SK-N-SH (cell line): ENCODE data around the gene CHMP1A.

Experiments used
- MEF2A ChIP-seq: IDR thresholded peaks from 2 replicates; pipeline ENCODE4 v1.4.0; 2012; ENCODE audit warnings: low read depth, borderline replicate concordance
- TF ChIP-seq, protein P1 (sequence below): fragments of 200-600 bp; sonication (generic); IDR thresholded peaks from 2 replicates; pipeline ENCODE4 v1.6.1; 2017; ENCODE audit warnings: antibody characterized with exemption, mild to moderate bottlenecking, moderate library complexity

DNA sequence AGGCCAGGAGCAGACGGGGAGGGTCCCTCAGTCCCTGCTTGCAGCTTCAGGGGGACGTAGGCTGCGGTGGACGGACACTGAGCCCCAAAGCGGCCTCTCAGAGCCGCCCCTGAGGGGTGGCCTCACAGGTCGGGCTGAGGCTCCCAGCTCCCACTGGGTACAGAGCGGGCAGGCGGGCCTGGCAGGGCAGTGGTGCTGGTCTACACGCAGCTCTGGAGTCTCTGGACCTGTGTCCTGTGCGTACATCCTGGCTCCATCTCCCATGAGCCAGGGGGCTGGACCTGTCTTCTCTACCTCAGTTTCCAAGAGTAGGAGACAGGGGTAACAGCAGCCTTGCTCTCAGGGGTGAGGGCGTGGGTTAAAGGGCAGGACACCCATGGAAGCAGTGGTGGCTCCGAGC, 42.3 kb downstream of the CHMP1A start:
- TF ChIP-seq, protein P1, sequence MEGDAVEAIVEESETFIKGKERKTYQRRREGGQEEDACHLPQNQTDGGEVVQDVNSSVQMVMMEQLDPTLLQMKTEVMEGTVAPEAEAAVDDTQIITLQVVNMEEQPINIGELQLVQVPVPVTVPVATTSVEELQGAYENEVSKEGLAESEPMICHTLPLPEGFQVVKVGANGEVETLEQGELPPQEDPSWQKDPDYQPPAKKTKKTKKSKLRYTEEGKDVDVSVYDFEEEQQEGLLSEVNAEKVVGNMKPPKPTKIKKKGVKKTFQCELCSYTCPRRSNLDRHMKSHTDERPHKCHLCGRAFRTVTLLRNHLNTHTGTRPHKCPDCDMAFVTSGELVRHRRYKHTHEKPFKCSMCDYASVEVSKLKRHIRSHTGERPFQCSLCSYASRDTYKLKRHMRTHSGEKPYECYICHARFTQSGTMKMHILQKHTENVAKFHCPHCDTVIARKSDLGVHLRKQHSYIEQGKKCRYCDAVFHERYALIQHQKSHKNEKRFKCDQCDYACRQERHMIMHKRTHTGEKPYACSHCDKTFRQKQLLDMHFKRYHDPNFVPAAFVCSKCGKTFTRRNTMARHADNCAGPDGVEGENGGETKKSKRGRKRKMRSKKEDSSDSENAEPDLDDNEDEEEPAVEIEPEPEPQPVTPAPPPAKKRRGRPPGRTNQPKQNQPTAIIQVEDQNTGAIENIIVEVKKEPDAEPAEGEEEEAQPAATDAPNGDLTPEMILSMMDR: no peak
- TF ChIP-seq MEF2A: no peak
